HuH-7.5 (cell line): ENCODE results near the gene MIER1.
"Not testable (repeated sequence)": the region's sequence is repeated elsewhere in the genome, so short reads cannot be mapped to it uniquely, and the experiment has no call there.

Experiments used
- DNase-seq: peaks from one replicate; pipeline ENCODE4 v3.0.0; 2011; ENCODE audit warnings: low spot score

The MIER1 gene

GRCh38 chr1:66938613-66939012 lies 13.8 kb downstream of the MIER1 start:
- DNase-seq, result no peak

- no peak for DNase-seq
Measured at GRCh38 chr1:66940981-66941380, 16.2 kb downstream of the MIER1 start.

GRCh38 chr1:66943361-66943969 lies 18.7 kb downstream of the MIER1 start:
- no peak for DNase-seq

GRCh38 chr1:66944330-66945274 lies 19.8 kb downstream of the MIER1 start:
- no peak for DNase-seq

- DNase-seq, result no peak
Measured at GRCh38 chr1:66945316-66945715, 20.5 kb downstream of the MIER1 start.

GRCh38 chr1:66947267-66947666 lies 22.5 kb downstream of the MIER1 start:
- no peak for DNase-seq

- no peak for DNase-seq
Measured at GRCh38 chr1:66951513-66951912, 26.7 kb downstream of the MIER1 start.

GRCh38 chr1:66954208-66954607 lies 29.4 kb downstream of the MIER1 start:
- DNase-seq, result no peak

GRCh38 chr1:66957938-66958337 lies 33.1 kb downstream of the MIER1 start:
- no peak for DNase-seq

- DNase-seq, result not testable (repeated sequence)
Measured at GRCh38 chr1:66966188-66966873, 41.5 kb downstream of the MIER1 start.

GRCh38 chr1:66968574-66968973 lies 43.8 kb downstream of the MIER1 start:
- no peak for DNase-seq

GRCh38 chr1:66978201-66978600 lies 53.4 kb downstream of the MIER1 start:
- no peak for DNase-seq

GRCh38 chr1:66979621-66980020 lies 54.8 kb downstream of the MIER1 start:
- not testable (repeated sequence) for DNase-seq

- DNase-seq, result no peak
Measured at GRCh38 chr1:66980745-66981367, 56.1 kb downstream of the MIER1 start.

- no peak for DNase-seq
Measured at GRCh38 chr1:66981679-66982078, 56.9 kb downstream of the MIER1 start.

- no peak for DNase-seq
Measured at GRCh38 chr1:66982561-66983260, 57.9 kb downstream of the MIER1 start.

- DNase-seq, result no peak
Measured at GRCh38 chr1:66984491-66984890, 59.7 kb downstream of the MIER1 start.

GRCh38 chr1:66985835-66986234 lies 61.0 kb downstream of the MIER1 start:
- DNase-seq, result no peak

- no peak for DNase-seq
Measured at GRCh38 chr1:66993076-66993475, 68.3 kb downstream of the MIER1 start.

GRCh38 chr1:66996018-66996682 lies 71.4 kb downstream of the MIER1 start:
- peak; percentile 20 for DNase-seq

GRCh38 chr1:66998972-66999371 lies 74.2 kb downstream of the MIER1 start:
- DNase-seq, result no peak
